Stimulated activated CD8-positive, alpha-beta memory T cell treated with anti-CD3 and anti-CD28 coated beads, Interleukin-7, amount 100 ng/mL, for 24 hours (primary cell): ENCODE data around the gene WNT3A.

Experiments
- DNase-seq: peaks from one replicate; pipeline ENCODE4 v3.0.0-alpha.2; 2020; ENCODE audit warnings: low read depth

Gene WNT3A

GRCh38 chr1:227999056-227999930 lies 7.5 kb upstream of the WNT3A start:
- DNase-seq: peak; percentile 28

GRCh38 chr1:228000416-228000815 lies 6.4 kb upstream of the WNT3A start:
- DNase-seq: no peak

GRCh38 chr1:228000836-228001563 lies 5.8 kb upstream of the WNT3A start:
- no peak for DNase-seq

- no peak for DNase-seq
These were observed 4.9 kb upstream of the WNT3A start for GRCh38 chr1:228001738-228002535.

GRCh38 chr1:228002792-228003191 lies 4.0 kb upstream of the WNT3A start:
- no peak for DNase-seq

- no peak for DNase-seq
These were observed 3.1 kb upstream of the WNT3A start for GRCh38 chr1:228003461-228004330.

GRCh38 chr1:228004331-228004855 lies 2.4 kb upstream of the WNT3A start:
- no peak for DNase-seq

- DNase-seq: no peak
These were observed 1.8 kb upstream of the WNT3A start for GRCh38 chr1:228004856-228005462.

GRCh38 chr1:228005511-228006033 lies 1.2 kb upstream of the WNT3A start:
- no peak for DNase-seq

- no peak for DNase-seq
These were observed 588 bp upstream of the WNT3A start for GRCh38 chr1:228006034-228006785.

GRCh38 chr1:228007049-228007800 lies 427 bp downstream of the WNT3A start:
- no peak for DNase-seq

GRCh38 chr1:228007801-228008341 lies 1.1 kb downstream of the WNT3A start:
- no peak for DNase-seq

- DNase-seq: no peak
These were observed 1.8 kb downstream of the WNT3A start for GRCh38 chr1:228008391-228009115.

GRCh38 chr1:228009116-228009827 lies 2.5 kb downstream of the WNT3A start:
- DNase-seq: no peak

- DNase-seq: no peak
These were observed 3.3 kb downstream of the WNT3A start for GRCh38 chr1:228009828-228010775.

GRCh38 chr1:228010921-228011320 lies 4.1 kb downstream of the WNT3A start:
- no peak for DNase-seq
